Coronary artery (tissue), 2 donors: Measurements from ENCODE around the gene AXIN1.

Experiments used
- DNase-seq: peaks from one replicate; pipeline ENCODE4 v3.0.0-alpha.2; 2017; ENCODE audit warnings: low spot score
- H3K27ac ChIP-seq, 2 donors: fragments of 200-600 bp; sonication (generic); one replicate each; pipeline ENCODE4 v1.5.1; 2016 to 2019
- H3K4me3 ChIP-seq: fragments of 200-600 bp; sonication (generic); 2 replicates; pipeline ENCODE4 v1.5.1; 2016; ENCODE audit warnings: mild to moderate bottlenecking, moderate library complexity
- TF ChIP-seq, protein P1 (sequence below): fragments of 200-600 bp; sonication (generic); IDR thresholded peaks from one replicate; pipeline ENCODE4 v1.5.1; 2019; ENCODE audit warnings: antibody characterized with exemption

The AXIN1 gene

DNA sequence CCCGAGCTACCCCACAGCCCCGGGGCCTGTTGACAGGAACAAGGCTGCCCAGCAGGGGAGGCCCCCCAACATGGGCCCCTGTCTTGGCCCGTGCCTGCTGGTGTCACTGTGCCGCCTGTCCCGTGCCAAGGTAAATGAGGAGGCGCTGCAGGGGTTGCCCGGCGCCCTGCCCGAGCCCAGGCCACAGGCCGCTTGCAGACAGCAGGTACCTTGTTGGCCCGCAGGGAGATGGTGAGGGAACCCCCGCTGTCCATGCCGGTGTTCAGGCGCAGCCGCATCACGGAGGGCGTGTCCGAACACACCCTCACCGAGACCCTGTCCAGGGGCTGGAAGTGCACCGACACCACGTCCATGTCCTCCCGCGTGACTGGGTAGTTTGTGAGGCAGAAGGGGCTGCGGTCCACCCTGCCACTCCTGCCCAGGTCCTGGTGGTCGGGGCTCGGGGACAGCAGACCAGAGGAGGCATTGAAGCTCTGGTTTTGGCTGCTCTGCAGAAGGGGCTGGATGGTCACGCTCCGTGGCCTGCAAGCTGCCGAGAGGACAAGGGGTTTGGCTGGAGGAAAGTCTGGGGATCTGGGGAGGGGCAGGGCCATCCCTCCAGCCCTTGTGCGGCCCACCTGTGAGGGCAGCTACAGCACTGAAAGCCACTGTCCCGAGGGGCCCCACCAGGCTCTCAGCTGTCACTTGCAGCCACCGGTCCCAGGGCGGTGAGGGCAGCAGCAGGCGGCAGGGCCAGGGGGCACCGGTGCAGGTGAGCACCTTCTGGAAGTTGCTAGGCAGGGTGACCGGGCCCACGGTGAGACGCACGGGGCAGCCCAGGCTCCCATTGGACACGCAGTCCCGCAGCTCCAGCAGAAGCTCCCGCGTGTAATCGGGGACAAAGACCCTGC, 23.6 kb upstream of the AXIN1 start:
- Histone ChIP-seq H3K4me3 (no peak overlapping the region), H3K27ac (no peak overlapping the region)
- TF ChIP-seq, protein P1, sequence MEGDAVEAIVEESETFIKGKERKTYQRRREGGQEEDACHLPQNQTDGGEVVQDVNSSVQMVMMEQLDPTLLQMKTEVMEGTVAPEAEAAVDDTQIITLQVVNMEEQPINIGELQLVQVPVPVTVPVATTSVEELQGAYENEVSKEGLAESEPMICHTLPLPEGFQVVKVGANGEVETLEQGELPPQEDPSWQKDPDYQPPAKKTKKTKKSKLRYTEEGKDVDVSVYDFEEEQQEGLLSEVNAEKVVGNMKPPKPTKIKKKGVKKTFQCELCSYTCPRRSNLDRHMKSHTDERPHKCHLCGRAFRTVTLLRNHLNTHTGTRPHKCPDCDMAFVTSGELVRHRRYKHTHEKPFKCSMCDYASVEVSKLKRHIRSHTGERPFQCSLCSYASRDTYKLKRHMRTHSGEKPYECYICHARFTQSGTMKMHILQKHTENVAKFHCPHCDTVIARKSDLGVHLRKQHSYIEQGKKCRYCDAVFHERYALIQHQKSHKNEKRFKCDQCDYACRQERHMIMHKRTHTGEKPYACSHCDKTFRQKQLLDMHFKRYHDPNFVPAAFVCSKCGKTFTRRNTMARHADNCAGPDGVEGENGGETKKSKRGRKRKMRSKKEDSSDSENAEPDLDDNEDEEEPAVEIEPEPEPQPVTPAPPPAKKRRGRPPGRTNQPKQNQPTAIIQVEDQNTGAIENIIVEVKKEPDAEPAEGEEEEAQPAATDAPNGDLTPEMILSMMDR = no peak
- DNase-seq = no peak

DNA sequence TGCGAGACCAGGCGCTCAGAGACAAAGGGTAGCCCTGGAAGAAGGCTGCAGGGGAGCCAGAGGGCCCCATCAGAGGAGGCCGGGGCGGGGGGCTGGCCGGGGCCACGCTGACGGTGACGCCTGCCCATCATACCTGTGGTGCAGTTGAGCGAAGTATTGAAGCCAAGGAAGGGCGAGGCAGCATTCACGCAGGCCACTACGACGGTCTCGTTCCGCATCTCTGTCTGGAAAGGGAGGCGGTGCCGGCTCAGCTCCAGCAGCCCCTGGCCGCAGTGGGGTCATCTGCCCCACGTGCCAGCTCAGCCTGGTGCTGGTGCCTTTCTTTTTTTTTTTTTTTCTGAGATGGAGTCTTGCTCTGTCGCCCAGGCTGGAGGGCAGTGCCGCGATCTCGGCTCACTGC, 22.7 kb upstream of the AXIN1 start:
- DNase-seq = no peak
- TF ChIP-seq, protein P1 = no peak
- Histone ChIP-seq H3K27ac (no peak overlapping the region), H3K4me3 (no peak overlapping the region)

DNA sequence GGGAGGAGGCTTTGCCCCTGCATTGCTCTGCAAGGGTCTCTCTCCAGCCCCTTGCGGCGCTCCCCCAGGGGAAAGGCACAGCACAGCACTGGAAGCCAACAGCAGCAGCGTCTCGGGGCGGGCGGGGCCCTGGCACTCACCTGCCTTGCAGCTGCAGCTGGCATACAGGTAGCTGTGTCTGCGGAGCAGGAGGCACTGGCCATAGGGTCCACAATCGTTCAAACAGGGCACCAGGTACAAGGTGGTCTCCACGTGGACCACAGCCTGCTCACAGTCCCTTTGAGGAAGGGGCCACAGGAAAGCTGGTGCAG, 22.0 kb upstream of the AXIN1 start:
- no peak overlapping the region for H3K27ac ChIP-seq
- no peak overlapping the region for H3K4me3 ChIP-seq
- TF ChIP-seq, protein P1 = no peak
- no peak for DNase-seq

DNA sequence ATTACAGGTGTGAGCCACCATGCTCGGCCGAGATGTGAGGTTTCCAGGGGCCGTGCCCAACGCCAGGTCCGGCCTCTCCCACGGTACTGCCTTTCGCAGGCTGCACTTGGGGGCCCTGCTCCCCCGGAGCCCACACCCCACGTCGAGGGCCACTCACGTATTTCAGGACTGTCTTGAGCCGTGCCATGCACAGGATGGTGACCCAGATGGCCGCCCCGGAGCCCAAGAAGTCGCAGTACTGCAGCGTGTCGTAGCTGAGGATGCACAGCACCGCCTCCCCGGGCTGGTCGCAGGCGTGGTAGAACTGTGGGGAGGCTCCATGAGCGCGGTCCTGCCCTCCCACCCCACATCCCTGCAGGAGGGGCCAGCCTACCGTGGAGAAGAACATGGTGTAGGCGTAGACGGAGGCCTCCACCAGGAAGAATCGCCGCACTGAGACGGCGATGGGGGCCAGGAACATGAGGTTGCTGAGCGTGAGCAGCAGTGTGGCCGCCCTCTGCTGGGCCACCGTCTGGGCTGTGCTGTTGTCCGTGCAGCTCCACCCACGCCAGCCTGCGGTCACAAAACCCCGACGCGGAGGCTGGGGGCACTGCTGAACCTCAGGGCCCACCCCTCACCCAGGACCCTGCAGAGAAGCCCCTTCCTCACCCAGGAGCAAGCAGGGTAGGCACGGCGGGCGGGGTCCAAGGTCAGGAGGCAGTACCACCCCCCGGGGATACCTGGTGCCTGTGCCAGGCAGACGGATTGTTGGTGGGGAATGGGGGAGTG, 21.5 kb upstream of the AXIN1 start:
- H3K27ac ChIP-seq = no peak overlapping the region
- TF ChIP-seq, protein P1 = no peak
- no peak for DNase-seq
- H3K4me3 ChIP-seq = no peak overlapping the region

DNA sequence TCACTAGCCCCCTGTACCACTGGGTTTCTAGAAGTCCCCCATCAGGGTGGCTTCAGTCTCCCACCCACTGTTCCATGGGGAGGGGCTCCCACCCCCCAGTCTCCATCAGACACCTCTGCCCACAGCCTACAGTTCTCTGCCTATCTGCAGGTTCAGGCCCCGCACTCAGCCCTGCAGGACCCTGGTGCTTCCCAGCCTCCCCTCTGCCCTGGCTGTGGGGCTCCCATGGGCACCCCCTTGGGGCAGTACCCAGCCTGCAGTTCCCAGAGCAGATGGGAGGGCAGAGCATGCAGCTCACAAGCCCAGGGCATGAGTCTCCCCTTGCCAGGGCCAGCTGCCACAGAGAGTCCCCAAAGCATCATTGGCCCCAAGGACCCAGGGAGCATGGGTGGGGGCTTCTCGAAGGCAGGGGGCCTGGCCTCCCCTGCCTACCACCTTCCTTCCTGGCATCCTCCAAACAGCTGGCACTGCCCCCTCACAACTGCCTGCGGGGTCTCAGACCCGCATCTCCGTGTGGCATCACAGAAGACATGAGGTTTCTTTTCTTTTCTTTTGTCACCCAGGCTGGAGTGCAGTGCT, 20.6 kb upstream of the AXIN1 start:
- Histone ChIP-seq H3K4me3 (no peak overlapping the region), H3K27ac (no peak overlapping the region)
- no peak for DNase-seq
- TF ChIP-seq, protein P1 = no peak

DNA sequence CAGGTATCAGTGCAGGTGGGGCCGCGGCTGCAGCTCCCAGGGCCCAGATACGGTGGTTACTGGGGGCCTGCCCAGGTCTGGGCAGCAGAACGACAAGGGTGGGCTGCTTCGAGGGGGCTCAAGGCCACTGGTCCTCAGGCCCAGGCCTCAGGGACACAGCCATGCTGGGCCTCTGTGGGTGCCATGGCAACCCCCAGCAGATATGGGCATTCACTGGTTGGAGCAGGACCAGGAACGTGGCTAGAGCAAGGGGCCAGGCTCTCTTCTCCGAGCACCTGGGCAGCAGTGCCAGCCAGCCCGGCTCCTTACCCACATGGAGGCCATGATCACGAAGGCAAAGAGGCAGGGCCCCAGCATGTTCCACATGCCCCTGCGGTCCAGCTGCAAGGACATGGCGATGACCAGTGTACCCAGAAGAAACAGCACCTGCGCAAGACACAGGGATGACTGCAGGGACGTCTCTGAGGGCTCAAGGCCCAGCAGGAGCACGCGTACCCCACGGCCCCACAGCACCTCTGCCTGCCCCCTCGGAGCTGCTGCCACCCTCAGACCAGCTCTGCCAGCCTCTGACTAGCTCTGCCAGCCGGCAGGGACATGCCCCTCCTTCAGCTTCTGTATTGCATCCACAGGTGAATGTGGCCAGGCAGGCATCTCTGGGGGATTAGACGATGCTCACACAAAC, 19.9 kb upstream of the AXIN1 start:
- no peak overlapping the region for H3K27ac ChIP-seq
- TF ChIP-seq, protein P1 = no peak
- H3K4me3 ChIP-seq = no peak overlapping the region
- no peak for DNase-seq
